Upper lobe of left lung (tissue), 4 donors: ENCODE data around the gene SH3RF1.

Source experiments
- POLR2A ChIP-seq, 4 donors: fragments of 450-650 bp; IDR thresholded peaks; one replicate each; pipeline ENCODE4 v1.5.1; 2016 to 2017; ENCODE audit warnings: antibody characterized with exemption in 4 of 4, mild to moderate bottlenecking in 2 of 4
- TF ChIP-seq, protein P1 (sequence below), 6 experiments: fragments of 450-650 bp in 4 of 6; fragments of 200-600 bp in 2 of 6; sonication (generic) in 2 of 6; IDR thresholded peaks; one replicate each; pipeline ENCODE4 v1.5.1; 2016 to 2019; ENCODE audit warnings: antibody characterized with exemption in 6 of 6

DNA sequence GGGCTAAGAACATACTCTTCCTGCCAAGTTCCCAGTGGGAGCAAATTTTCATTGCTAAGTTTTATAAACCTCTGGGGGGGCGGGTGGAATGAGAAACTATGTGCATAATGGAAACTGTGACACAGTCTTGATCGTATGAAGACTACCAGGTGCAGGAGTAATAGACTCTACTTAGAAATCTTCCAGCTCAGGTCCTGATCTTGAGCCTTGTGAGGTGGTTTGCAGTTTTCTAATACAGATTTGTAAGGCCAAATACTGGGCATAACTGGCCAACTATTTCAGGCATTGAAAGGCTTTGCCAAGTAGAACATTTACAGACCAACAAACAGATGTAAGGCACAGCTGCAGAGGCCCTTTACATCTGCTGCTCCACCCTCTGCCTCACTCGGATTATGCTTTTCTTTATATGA is 171.0 kb downstream of the SH3RF1 start:
- TF ChIP-seq, protein P1, sequence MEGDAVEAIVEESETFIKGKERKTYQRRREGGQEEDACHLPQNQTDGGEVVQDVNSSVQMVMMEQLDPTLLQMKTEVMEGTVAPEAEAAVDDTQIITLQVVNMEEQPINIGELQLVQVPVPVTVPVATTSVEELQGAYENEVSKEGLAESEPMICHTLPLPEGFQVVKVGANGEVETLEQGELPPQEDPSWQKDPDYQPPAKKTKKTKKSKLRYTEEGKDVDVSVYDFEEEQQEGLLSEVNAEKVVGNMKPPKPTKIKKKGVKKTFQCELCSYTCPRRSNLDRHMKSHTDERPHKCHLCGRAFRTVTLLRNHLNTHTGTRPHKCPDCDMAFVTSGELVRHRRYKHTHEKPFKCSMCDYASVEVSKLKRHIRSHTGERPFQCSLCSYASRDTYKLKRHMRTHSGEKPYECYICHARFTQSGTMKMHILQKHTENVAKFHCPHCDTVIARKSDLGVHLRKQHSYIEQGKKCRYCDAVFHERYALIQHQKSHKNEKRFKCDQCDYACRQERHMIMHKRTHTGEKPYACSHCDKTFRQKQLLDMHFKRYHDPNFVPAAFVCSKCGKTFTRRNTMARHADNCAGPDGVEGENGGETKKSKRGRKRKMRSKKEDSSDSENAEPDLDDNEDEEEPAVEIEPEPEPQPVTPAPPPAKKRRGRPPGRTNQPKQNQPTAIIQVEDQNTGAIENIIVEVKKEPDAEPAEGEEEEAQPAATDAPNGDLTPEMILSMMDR (IDR thresholded peaks at IDR 0.05), result no peak
- TF ChIP-seq POLR2A (IDR thresholded peaks at IDR 0.05), result no peak
